Measurements from ENCODE around the gene JADE1.
A peak's percentile ranks its signal among the peaks of the same experiment; 100 is the strongest.

Gene JADE1

DNA sequence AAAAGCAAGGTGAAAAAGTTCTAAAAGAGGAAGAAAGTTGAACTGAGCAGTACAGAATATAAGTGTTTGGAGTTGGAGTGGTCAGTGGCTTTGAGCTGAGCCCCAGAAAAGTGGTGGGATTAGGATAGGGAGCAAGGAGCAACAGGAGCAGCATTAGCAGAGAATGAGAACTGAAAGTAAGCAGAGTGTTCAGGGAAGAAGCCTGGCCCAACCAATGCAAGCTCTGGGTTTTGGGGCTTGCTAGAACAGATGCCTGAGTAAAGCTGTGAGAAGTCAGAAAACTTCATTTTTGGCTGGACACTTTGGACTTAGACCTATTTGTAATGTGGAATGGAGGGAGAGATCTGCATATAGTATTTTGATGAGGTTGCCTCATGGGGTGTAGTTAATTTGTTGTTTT is 17.8 kb downstream of the JADE1 start:
- Histone ChIP-seq H3K27me3 (ENCODE audit: low read length) (no peaks in the 10 kb centered on the region), H3F3A (ENCODE audit: insufficient read depth) (peaks cover 5% of the 10 kb centered on the region; the same call in 1 of the 2 replicates), H2AFZ (ENCODE audit: low read depth, low read length, severe bottlenecking) (no peak overlapping the region), H3K9me2 (replicated peaks; ENCODE audit: insufficient read depth, low read length) (no peaks in the 10 kb centered on the region), H3K36me3 (ENCODE audit: low read length) (no peaks in the 10 kb centered on the region), H4K20me1 (ENCODE audit: low read depth, low read length) (no peaks in the 10 kb centered on the region), H3K27ac (ENCODE audit: low read depth, low read length) (no peak overlapping the region), H3K9ac (ENCODE audit: low read length) (no peak overlapping the region), H3K4me2 (ENCODE audit: low read depth, low read length, poor library complexity, severe bottlenecking) (no peak overlapping the region), H3K79me2 (ENCODE audit: insufficient read depth, low read length) (peaks cover 96% of the 10 kb centered on the region), H3K9me3 (ENCODE audit: insufficient read depth, low read length) (no peaks in the 10 kb centered on the region), H3K4me3 (ENCODE audit: insufficient read depth, low read length, poor library complexity, severe bottlenecking) (no peak overlapping the region)
- TF ChIP-seq, protein P1, sequence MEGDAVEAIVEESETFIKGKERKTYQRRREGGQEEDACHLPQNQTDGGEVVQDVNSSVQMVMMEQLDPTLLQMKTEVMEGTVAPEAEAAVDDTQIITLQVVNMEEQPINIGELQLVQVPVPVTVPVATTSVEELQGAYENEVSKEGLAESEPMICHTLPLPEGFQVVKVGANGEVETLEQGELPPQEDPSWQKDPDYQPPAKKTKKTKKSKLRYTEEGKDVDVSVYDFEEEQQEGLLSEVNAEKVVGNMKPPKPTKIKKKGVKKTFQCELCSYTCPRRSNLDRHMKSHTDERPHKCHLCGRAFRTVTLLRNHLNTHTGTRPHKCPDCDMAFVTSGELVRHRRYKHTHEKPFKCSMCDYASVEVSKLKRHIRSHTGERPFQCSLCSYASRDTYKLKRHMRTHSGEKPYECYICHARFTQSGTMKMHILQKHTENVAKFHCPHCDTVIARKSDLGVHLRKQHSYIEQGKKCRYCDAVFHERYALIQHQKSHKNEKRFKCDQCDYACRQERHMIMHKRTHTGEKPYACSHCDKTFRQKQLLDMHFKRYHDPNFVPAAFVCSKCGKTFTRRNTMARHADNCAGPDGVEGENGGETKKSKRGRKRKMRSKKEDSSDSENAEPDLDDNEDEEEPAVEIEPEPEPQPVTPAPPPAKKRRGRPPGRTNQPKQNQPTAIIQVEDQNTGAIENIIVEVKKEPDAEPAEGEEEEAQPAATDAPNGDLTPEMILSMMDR (IDR thresholded peaks at IDR 0.05; ENCODE audit: insufficient read depth, low read length, poor library complexity, severe bottlenecking), result no peak
- TF ChIP-seq EZH2phosphoT487 (conservative IDR thresholded peaks at IDR 0.05; ENCODE audit: low read length), result no peak

GRCh38 chr4:128830906-128831503 is 21.5 kb downstream of the JADE1 start:
- peaks cover 93% of the 10 kb centered on the region for H3K79me2 ChIP-seq (ENCODE audit: insufficient read depth, low read length)
- H3K9me2 ChIP-seq (replicated peaks; ENCODE audit: insufficient read depth, low read length), result no peaks in the 10 kb centered on the region
- no peaks in the 10 kb centered on the region for H3K36me3 ChIP-seq (ENCODE audit: low read length)
- no peak overlapping the region for H2AFZ ChIP-seq (ENCODE audit: low read depth, low read length, severe bottlenecking)
- peak overlapping the region; percentile 13 for H3K4me2 ChIP-seq (ENCODE audit: low read depth, low read length, poor library complexity, severe bottlenecking)
- no peak overlapping the region for H3K27ac ChIP-seq (ENCODE audit: low read depth, low read length)
- H3K27me3 ChIP-seq (ENCODE audit: low read length), result no peaks in the 10 kb centered on the region
- H3K9me3 ChIP-seq (ENCODE audit: insufficient read depth, low read length), result no peaks in the 10 kb centered on the region
- no peak overlapping the region for H3K9ac ChIP-seq (ENCODE audit: low read length)
- H4K20me1 ChIP-seq (ENCODE audit: low read depth, low read length), result no peaks in the 10 kb centered on the region
- no peak overlapping the region for H3K4me3 ChIP-seq (ENCODE audit: insufficient read depth, low read length, poor library complexity, severe bottlenecking)
- TF ChIP-seq EZH2phosphoT487 (conservative IDR thresholded peaks at IDR 0.05; ENCODE audit: low read length), result no peak
- TF ChIP-seq, protein P1 (IDR thresholded peaks at IDR 0.05; ENCODE audit: insufficient read depth, low read length, poor library complexity, severe bottlenecking), result no peak
- no peaks in the 10 kb centered on the region for H3F3A ChIP-seq (ENCODE audit: insufficient read depth)

GRCh38 chr4:128831531-128832242 is 22.2 kb downstream of the JADE1 start:
- H3K27me3 ChIP-seq (ENCODE audit: low read length), result no peaks in the 10 kb centered on the region
- no peaks in the 10 kb centered on the region for H3K9me3 ChIP-seq (ENCODE audit: insufficient read depth, low read length)
- no peak overlapping the region for H3K9ac ChIP-seq (ENCODE audit: low read length)
- TF ChIP-seq, protein P1 (IDR thresholded peaks at IDR 0.05; ENCODE audit: insufficient read depth, low read length, poor library complexity, severe bottlenecking), result no peak
- no peak for TF ChIP-seq EZH2phosphoT487 (conservative IDR thresholded peaks at IDR 0.05; ENCODE audit: low read length)
- H3K4me2 ChIP-seq (ENCODE audit: low read depth, low read length, poor library complexity, severe bottlenecking), result no peak overlapping the region
- no peak overlapping the region for H3K4me3 ChIP-seq (ENCODE audit: insufficient read depth, low read length, poor library complexity, severe bottlenecking)
- H3K36me3 ChIP-seq (ENCODE audit: low read length), result no peaks in the 10 kb centered on the region
- H2AFZ ChIP-seq (ENCODE audit: low read depth, low read length, severe bottlenecking), result no peak overlapping the region
- H4K20me1 ChIP-seq (ENCODE audit: low read depth, low read length), result no peaks in the 10 kb centered on the region
- no peak overlapping the region for H3K27ac ChIP-seq (ENCODE audit: low read depth, low read length)
- H3K9me2 ChIP-seq (replicated peaks; ENCODE audit: insufficient read depth, low read length), result no peaks in the 10 kb centered on the region
- peaks cover 90% of the 10 kb centered on the region for H3K79me2 ChIP-seq (ENCODE audit: insufficient read depth, low read length)
- H3F3A ChIP-seq (ENCODE audit: insufficient read depth), result no peaks in the 10 kb centered on the region
